ENCODE results near the gene NOVA1.

The NOVA1 gene

GRCh38 chr14:26589925-26590324, 7.9 kb downstream of the NOVA1 start:
- DNase-seq = no peak

GRCh38 chr14:26577711-26578110, 20.1 kb downstream of the NOVA1 start:
- DNase-seq = no peak

DNA sequence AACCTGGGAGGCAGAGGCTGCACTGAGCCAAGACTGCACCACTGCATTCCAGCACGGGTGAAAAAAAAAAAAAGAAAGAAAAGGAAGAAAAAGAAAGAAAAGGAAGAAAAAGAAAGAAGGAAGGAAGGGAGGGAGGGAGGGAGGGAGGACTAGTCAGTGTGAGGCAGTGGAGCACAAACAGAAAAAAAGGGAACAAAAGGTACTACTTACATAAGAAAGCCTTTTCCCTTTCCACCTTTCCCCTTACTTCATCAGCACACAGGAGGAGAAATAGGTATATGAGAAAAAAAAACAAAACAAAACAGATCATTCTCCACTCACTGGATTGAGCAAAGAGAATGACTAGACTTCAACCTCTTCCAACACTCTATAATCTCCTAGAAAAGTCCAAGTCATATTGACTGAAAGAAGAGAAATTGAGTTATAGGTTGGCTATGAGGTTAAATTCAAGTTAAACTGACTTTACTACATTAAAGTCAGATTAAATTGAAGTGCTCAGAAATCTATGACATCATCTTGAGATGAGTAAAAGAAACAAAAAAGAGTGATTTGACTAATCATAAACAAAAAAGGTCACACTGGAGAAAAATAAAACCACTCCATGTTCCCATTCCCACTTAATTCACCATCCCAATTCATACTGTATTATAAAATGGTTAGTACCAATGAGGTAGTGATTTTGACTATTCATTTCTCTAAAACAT, 43.6 kb downstream of the NOVA1 start:
- DNase-seq = no peak

DNA sequence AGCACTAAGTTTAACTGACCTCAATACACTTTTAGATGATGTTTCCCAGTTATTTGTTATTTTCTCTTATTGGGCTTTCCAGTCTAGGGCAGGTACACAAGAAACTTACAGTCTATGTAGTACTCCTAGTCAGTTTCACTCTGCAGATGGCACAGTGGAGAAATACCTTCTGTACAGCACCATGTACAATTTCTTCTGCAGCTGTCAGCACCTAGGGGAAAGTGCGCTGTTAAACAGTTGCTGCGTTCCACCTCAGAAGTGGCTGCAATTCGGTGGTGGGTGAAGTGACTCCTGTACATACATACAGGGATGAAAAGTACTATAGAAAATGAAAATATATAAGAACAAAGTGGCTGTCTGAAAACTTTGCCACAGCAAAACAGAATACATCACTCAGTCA, 48.3 kb downstream of the NOVA1 start:
- no peak for DNase-seq

- no peak for DNase-seq
Observed at GRCh38 chr14:26548406-26548805, 49.4 kb downstream of the NOVA1 start.

GRCh38 chr14:26538176-26538575, 59.7 kb downstream of the NOVA1 start:
- no peak for DNase-seq

DNA sequence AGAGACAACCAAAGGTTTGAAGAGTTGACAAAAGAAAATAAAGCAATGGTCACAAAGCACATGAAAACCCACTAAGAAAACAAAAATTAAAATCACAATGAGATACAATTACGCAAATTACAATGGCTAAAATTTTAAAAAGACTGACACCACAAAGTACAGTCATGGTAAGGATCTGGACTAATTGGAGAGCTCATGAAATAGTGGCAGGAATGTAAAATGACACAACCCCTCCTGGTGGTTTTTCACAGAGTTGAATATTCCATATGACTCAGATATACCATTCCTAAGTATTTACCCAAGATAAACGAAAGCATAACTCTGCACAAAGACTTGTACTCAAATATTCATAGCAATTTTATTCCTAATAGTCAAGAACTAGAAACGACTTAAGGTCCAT, 65.9 kb downstream of the NOVA1 start:
- no peak for DNase-seq

- no peak for DNase-seq
Observed at GRCh38 chr14:26528415-26529182, 69.2 kb downstream of the NOVA1 start.

GRCh38 chr14:26527095-26527494, 70.7 kb downstream of the NOVA1 start:
- no peak for DNase-seq

GRCh38 chr14:26526137-26526536, 71.7 kb downstream of the NOVA1 start:
- DNase-seq = no peak

DNA sequence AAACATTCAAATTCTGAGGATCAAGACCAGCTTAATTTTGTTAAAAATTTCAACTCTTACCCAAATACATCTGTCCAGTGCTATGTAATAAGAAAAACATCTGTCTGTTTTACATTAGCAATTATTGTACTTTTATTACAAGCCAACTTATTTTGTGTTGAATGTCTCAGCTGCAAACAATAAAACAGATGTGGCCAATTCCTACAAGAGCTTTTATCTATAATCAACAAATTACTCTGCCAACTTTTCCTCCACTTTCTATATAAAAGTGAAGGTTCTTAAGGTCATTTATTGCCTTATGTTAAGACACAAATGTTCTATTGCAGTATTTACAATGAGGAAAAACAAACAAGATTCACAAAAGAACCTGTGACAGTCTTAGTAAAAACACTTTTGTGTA, 72.7 kb downstream of the NOVA1 start:
- no peak for DNase-seq

- no peak for DNase-seq
Observed at GRCh38 chr14:26522967-26523366, 74.9 kb downstream of the NOVA1 start.

- no peak for DNase-seq
Observed at GRCh38 chr14:26517771-26518170, 80.1 kb downstream of the NOVA1 start.

DNA sequence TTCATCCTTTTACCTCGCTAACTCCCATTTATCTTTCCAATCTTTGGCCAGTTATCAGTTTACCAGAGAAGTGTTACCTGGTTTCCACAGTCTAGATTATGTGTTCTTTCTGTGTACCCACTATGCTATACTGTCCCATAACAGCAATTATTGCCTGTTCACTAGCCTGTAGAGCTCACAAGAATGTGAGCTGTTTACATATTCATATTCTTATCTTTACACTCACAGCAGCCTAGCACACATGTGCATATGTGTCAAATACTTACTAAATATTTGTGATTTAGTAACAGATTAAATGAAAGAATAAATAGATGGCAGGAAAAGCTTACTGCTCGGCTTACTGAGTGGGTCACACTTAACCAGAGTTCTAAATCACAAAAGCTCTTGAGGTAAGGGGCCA, 97.8 kb downstream of the NOVA1 start:
- DNase-seq = no peak

- no peak for DNase-seq
Observed at GRCh38 chr14:26499546-26499945, 98.3 kb downstream of the NOVA1 start.

DNA sequence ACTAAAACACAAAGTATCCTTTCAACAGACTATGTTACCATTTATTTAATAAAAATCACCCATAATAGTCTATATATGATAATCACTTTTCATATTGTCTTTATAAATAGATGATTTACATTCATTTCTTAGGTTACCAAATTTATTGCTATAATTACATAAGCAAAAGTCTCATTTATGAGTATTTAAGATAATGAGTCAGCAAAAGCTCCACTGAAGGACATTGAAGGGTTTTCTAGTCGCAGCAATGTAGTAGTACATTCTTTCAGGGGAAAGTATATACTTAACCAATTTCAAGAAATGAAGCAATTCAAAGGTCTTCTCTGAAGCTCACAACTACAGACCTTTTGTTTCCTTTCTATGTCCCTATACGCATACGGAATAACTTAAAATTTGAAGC, 110.9 kb downstream of the NOVA1 start:
- no peak for DNase-seq

DNA sequence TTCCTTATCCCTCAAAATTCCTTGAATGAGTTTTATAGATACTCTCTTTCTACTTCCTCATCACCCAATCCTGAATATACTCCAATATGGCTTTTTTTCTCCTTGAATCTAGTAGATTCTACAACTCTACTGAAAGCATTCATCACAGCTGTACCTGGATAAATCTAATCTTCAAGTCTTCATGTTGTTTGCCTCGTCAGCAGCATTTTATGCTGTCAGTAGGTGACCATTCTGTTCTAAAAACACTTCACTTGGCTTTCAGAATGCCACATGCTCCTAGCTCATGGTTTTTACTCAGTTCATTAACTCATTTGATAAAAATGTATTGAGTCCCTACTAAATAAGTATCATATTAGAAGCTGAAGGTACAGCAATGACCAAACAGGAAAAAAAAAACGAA, 113.3 kb downstream of the NOVA1 start:
- DNase-seq = no peak

DNA sequence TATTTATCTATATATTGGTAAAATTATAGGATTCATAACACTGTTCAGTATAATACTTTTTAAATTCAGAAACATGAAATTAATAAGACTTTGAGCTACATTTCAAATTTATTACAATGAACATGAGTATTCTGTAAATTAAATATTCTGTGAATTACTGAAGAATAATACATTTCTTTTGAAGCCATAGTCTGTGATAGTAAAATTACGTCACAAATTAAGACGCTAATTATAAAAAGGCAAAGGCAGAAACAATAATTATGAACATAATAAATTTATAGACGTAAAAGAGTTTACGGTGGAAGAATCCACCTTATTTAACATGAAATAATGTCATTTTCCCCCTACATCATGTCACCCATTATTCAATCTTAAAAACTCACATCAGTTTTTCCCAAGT, 118.9 kb downstream of the NOVA1 start:
- DNase-seq = no peak

DNA sequence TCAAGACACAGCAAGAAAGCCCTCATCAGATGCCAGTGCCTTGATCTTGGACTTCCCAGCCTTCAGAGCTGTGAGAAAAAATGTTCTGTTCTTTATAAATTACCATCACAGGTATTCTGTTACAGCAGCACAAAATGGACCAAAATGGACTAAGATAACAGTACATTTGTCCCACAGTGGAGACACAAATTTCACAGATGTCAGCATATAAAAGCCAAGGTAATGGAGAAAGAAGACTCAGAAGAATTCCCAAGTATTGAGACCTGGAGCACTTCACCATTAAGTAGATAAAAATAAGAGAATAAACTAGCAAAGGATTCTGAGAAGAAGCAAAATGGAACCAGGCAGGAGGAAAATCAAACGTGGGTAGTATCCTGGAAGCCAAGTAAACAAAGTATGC, 131.0 kb downstream of the NOVA1 start:
- DNase-seq = no peak

- DNase-seq = no peak
Observed at GRCh38 chr14:26463136-26463535, 134.7 kb downstream of the NOVA1 start.

DNA sequence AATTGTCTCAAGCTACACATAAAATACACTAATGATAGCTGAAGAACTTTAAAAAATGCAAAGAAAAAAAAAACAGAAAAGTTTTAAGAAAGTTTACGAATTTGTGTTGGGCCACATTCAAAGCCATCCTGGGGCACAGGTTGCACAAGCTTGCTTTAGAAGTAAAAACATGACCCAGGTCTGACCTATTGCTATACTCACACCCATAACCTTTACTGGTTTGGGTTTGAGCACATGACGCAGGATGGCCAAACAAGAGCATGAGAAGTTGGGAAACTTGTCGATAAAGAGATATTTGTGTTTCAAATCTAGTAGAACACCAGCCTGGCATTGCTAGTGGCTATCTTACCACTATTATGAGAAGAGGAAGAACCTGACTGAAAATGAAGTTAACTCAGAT, 143.7 kb downstream of the NOVA1 start:
- DNase-seq = no peak

DNA sequence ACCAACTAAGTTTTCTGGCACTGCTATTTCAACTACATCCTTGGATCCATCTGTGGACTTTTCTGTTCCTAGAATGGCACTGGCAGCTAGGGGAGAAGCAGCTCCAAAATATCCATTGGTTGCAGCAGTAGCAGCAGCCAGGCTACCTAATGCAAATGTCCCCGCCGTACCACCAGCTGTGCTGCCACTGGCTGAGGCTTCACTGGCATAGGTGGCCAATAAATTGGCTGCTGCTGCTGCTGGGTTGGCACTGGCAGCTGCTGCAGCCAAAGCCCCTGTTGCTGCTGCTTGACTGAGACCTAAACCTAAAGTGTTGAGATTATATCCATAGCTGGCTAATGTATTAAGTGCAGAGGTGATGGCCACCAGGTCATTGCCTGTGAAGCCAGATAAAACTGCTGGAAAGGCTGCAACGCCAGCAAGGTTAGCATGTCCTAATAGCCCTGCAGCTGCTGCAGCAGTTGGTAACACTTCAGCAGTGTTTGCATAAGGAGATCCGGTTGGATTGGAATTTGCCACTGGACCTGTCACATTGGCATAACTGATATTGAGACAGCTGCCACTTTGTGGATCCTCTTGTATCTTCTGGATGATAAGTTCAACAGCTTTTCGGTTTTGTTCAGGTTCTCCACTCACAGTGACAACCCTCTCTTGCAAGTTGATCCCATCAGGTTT, 149.5 kb downstream of the NOVA1 start:
- DNase-seq = no peak

DNA sequence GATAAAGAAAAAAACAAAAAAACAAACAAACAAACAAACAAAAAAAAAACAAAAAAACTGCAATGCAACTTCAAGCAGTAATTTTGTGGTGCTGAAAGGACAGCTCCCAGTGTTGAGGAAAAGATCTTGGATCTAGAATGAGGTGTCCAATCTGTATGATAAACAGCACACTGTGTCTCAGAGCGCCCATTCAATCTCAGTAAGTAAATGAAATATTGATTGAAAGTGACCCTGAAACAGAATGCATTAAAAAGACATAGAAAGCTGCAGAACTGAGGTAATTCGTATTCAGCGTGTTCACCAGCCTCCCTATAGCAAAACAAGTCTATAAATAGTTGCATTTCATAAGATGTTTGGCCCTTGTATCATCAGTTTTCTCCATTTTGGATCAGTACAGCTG, 153.0 kb downstream of the NOVA1 start:
- DNase-seq = no peak

GRCh38 chr14:26443654-26444053, 154.2 kb downstream of the NOVA1 start:
- DNase-seq = no peak
